AG10803 (cell line): ENCODE results near the gene PKP2.

Source experiments
- DNase-seq: peaks from one replicate; pipeline ENCODE4 v3.0.0; 2010; ENCODE audit warnings: low read depth
- H3K4me3 ChIP-seq: 2 replicates; pipeline ENCODE4 v1.5.1; 2011; ENCODE audit warnings: mild to moderate bottlenecking, low read length, control low read depth
- TF ChIP-seq, protein P1 (sequence below): conservative IDR thresholded peaks from 2 replicates; pipeline ENCODE4 v1.5.1; 2011; ENCODE audit warnings: mild to moderate bottlenecking, low read length, control low read depth, inconsistent platforms

The PKP2 gene

DNA sequence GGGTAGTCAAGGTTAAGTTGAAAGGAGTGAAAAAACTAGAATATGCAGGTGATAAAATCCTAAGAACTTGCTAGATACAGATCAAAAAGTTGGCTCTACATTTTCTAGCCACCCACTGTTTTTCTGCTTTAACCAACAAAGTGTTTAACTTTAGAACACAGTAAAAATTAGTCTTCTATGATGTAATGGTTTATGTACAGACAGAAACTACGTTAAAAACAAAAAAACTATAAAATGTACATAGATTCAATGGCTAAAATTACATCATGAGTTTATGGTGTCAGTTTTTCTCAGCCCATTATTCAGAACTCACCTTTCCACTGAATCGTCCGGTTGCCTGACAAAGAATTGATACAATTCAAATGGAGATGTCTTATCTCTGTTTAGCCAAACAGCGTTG, 143.0 kb downstream of the PKP2 start:
- peak overlapping the region; percentile 96 for H3K4me3 ChIP-seq
- no peak for DNase-seq
- TF ChIP-seq, protein P1, sequence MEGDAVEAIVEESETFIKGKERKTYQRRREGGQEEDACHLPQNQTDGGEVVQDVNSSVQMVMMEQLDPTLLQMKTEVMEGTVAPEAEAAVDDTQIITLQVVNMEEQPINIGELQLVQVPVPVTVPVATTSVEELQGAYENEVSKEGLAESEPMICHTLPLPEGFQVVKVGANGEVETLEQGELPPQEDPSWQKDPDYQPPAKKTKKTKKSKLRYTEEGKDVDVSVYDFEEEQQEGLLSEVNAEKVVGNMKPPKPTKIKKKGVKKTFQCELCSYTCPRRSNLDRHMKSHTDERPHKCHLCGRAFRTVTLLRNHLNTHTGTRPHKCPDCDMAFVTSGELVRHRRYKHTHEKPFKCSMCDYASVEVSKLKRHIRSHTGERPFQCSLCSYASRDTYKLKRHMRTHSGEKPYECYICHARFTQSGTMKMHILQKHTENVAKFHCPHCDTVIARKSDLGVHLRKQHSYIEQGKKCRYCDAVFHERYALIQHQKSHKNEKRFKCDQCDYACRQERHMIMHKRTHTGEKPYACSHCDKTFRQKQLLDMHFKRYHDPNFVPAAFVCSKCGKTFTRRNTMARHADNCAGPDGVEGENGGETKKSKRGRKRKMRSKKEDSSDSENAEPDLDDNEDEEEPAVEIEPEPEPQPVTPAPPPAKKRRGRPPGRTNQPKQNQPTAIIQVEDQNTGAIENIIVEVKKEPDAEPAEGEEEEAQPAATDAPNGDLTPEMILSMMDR, result no peak

DNA sequence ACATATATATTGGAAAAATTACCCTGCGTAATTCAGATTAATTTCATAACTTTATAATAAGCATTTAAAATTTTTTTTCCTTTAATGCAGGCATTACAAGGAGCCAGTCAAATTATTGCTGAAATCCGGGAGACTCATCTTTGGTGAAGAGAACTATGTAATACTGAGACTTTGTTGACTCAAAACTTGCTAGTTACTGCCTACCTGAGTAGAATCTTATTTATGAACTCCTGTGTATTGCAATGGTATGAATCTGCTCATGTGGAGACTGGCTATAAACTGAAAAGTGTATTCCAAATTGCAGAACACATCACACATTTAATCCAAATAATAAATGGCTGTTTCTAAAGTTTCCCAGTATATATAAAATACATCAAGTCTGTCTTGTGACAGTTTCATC, 153.3 kb downstream of the PKP2 start:
- H3K4me3 ChIP-seq, result no peak overlapping the region
- DNase-seq, result no peak
- TF ChIP-seq, protein P1, result no peak

DNA sequence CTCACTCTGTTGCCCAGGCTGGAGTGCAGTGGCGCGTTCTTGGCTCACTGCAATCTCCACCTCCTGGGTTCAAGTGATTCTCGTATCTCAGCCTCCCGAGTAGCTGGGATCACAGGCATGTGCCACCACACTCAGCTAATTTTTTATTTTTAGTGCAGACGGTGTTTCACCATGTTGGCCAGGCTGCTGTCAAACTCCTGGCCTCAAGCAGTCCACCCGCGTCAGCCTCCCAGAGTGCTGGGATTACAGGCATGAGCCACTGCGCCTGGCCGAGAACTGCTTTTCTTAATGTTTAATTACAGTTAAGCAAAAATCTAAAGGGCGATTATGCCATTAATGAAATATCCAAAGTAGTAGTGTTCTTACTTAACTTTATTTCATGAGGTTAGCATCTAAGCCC, 154.4 kb downstream of the PKP2 start:
- DNase-seq, result no peak
- H3K4me3 ChIP-seq, result no peak overlapping the region
- TF ChIP-seq, protein P1, result no peak
